Measurements from ENCODE around the gene ADGRA1. TPM values are rescaled to one million over a fixed set of nuclear protein-coding genes. Genes with fewer than 3 reads are reported as not detected.

The ADGRA1 gene
- total RNA-seq, 4 donors from 2014 or later, result 0.32 TPM; not detected in 3

DNA sequence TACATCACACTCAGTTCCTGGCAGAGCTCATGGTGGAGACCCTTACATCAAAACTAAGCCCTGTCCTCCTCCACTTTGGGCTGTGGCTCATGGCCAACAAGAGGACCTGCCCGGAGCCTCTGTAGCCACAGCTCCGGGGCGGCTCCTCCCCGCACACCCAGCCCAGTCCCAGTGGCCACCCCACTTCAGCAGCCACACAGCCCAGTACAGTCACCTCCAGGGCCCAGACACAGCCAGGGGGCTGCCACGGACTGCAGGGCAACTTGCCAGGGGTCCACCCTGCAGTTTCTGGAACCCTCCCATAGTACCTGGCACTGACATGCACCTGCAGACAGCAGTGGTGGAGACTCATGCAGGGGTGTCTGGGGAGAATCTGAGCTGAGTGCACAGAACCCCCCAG lies 11.8 kb downstream of the ADGRA1 start:
- ATAC-seq (ENCODE audit: low FRiP score) (no peak), DNase-seq (ENCODE audit: low spot score) (no peak)
- TF ChIP-seq, protein P1, sequence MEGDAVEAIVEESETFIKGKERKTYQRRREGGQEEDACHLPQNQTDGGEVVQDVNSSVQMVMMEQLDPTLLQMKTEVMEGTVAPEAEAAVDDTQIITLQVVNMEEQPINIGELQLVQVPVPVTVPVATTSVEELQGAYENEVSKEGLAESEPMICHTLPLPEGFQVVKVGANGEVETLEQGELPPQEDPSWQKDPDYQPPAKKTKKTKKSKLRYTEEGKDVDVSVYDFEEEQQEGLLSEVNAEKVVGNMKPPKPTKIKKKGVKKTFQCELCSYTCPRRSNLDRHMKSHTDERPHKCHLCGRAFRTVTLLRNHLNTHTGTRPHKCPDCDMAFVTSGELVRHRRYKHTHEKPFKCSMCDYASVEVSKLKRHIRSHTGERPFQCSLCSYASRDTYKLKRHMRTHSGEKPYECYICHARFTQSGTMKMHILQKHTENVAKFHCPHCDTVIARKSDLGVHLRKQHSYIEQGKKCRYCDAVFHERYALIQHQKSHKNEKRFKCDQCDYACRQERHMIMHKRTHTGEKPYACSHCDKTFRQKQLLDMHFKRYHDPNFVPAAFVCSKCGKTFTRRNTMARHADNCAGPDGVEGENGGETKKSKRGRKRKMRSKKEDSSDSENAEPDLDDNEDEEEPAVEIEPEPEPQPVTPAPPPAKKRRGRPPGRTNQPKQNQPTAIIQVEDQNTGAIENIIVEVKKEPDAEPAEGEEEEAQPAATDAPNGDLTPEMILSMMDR (IDR thresholded peaks at IDR 0.05), result no peak

DNA sequence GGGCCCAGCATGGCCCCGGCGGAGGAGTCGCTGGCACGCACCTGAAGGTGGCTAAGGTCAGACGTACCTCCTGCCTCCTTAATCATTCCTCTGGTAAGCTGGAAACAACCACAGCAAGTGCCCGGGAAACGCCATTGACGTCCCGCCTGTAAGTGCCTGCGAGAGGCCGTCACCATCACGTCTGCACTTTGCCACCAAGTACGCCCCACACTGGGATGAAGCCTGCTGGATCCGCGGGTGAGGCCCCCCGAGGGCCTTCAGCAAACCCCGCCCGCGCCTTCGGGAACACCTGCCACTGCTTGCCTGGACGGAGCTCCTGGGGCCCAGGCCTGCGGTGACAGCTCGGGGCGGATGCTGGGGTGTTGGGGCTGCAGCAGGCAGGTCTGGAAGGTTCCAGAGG lies 12.5 kb downstream of the ADGRA1 start:
- ATAC-seq (ENCODE audit: low FRiP score) (no peak), DNase-seq (ENCODE audit: low spot score) (no peak)
- TF ChIP-seq, protein P1 (IDR thresholded peaks at IDR 0.05), result no peak

DNA sequence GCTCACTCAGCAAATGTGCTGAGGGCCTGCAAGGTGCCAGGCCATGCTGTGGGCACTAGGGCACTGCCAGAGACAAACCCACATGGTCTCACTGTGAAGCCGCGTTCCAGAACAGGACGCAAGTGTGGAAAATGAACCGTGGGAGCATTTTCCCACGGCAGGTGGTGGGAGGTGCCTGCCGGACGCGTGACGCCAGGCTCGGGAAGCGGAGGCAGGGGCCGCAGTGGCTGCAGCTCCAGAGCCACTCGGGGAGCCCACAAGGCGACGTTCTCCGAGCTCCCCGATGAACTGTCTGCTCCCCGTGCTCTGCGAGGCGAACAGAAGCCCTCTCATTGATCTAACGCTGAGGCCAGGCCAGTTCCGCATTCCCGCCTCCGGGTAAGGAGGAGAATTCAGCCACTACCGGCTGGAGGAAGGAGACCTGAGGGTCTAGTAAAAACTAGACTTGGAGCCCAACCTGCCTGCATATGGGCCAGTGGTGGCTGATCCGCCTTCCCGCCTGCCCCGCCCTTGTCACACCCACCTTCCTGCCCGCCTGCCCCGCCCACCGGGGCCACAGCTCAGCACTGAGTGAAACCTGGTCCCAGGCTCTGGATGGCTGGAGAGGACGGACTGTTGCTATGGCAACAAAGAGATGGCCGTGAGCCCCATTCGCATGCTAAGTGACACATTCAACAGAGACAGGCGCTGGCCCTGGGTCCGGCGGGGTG lies 13.1 kb downstream of the ADGRA1 start:
- TF ChIP-seq, protein P1 (IDR thresholded peaks at IDR 0.05), result no peak
- DNase-seq (ENCODE audit: low spot score) (no peak), ATAC-seq (ENCODE audit: low FRiP score) (no peak)

DNA sequence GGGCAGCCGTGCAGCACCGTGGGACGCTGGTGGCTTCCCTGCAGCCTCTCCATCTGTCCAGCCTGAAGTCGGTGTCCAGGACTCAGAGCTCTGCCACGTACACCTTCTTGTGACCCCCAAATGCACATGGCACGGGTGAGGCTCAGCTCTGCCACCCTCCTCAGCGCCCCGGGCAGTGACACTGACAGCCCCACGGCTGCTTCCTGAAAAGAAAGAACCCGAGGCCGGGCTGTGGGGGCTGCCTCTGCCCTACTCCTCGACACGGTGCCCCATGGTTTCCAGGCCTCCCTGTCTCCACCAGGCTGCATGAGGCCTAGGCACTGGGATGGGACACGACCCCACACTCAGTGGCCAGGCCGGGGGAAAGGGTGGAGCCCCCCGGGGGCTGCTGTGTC lies 13.7 kb downstream of the ADGRA1 start:
- DNase-seq (ENCODE audit: low spot score) (no peak), ATAC-seq (ENCODE audit: low FRiP score) (no peak)
- TF ChIP-seq, protein P1 (IDR thresholded peaks at IDR 0.05), result no peak

DNA sequence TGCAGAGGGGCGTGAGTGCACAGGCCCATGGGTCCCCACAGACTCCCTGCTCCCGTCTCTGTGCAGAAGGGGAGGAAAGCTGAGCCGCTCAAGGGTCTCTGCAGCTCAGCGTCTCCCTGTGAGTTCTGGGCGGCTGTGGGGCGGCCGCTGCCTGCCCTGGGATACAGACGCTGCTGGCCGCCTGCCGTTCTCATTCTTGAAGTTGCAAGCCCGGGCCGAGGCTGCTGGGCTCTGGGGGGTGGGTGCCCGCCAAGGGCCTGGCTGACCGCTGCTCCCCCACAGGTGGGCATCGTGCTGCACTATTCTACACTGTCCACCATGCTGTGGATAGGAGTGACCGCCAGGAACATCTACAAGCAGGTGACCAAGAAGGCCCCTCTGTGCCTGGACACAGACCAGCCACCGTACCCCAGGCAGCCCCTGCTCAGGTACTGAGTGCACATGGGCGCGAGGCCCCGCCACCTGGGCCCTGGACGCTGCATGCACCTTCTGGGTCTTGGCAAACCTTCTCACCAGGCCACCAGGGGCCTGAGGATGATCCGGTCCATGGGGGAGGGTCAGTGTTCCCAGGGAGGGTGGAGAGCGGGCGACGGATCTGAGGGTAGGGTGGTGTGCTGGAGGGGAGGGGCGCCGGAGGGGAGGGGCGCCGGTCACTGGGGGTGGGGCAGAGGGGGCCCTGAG lies 14.8 kb downstream of the ADGRA1 start:
- DNase-seq (ENCODE audit: low spot score), result no peak
- no peak for ATAC-seq (ENCODE audit: low FRiP score)
- TF ChIP-seq, protein P1 (IDR thresholded peaks at IDR 0.05), result no peak

DNA sequence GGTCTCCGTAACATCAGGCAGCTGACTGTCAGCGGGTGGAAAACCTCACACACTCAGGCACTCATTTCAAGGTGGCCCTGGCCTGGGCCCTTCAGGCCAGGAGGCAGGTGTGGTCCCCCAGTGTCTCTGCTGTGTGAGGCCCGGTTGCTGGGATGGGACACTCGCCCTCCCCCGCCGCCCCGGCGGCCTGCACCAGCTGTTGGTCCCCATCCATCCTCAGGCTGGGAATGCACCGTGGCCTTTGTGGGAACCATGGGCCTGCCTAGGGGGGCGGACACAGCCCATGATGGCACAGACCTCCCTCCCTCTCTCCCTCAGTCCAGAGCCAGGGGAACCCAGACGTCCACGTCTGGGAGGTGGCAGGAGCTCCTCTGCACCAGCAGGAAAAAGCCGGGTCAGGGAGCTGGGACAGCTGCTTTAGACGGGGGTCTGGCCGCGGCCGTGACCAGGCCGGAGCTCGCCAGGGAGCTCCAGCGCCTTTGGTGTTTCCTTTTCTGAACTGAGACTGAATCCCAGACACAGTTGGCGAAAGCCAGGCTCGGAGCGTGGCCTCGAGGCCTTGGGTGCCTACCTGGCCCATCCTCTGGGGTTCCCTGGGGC lies 15.7 kb downstream of the ADGRA1 start:
- DNase-seq (ENCODE audit: low spot score), result no peak
- no peak for ATAC-seq (ENCODE audit: low FRiP score)

More for the DNA sequence above, 15.7 kb downstream of the ADGRA1 start:
- TF ChIP-seq, protein P1 (IDR thresholded peaks at IDR 0.05), result no peak
